DND-41 (cell line): ENCODE measurements around the gene TRAPPC2L.

Experiments
- ATAC-seq: fragments of 200-7000 bp; cut with Tn5 transposase; 3 replicates; pipeline ENCODE4 v1.9.1; 2021; ENCODE audit warnings: low read depth; ENCODE audit not compliant: insufficient read depth
- DNase-seq: peaks from one replicate; pipeline ENCODE4 v3.0.0-alpha.2; 2020
- H2AFZ ChIP-seq: 2 replicates; pipeline ENCODE4 v1.6.0; 2012; ENCODE audit warnings: low read depth, low read length
- H3K27ac ChIP-seq: 2 replicates; pipeline ENCODE4 v1.5.1; 2012; ENCODE audit warnings: low read length, inconsistent platforms
- H3K27me3 ChIP-seq: fragments of 200-600 bp; sonication (generic); 2 replicates; pipeline ENCODE4 v1.6.0; 2012; ENCODE audit warnings: low read length, mild to moderate bottlenecking, inconsistent platforms; ENCODE audit not compliant: insufficient read depth, poor library complexity
- H3K36me3 ChIP-seq: 2 replicates; pipeline ENCODE4 v1.5.1; 2012; ENCODE audit warnings: low read length, inconsistent platforms; ENCODE audit not compliant: insufficient read depth
- H3K4me1 ChIP-seq: 2 replicates; pipeline ENCODE4 v1.5.1; 2012; ENCODE audit warnings: mild to moderate bottlenecking, low read length; ENCODE audit not compliant: insufficient read depth
- H3K4me2 ChIP-seq: 2 replicates; pipeline ENCODE4 v1.6.0; 2012; ENCODE audit warnings: mild to moderate bottlenecking, moderate library complexity, low read length, inconsistent platforms; ENCODE audit not compliant: insufficient read depth
- H3K4me3 ChIP-seq, 2 experiments: fragments of 200-600 bp in 1 of 2; shearing (Covaris generic) in 1 of 2; 2 replicates each; pipeline ENCODE4 v1.5.1; 2012 to 2016; ENCODE audit warnings: inconsistent platforms in 2 of 2, low read length in 2 of 2, mild to moderate bottlenecking in 2 of 2, low read depth in 1 of 2, moderate library complexity in 1 of 2
- H3K79me2 ChIP-seq: 2 replicates; pipeline ENCODE4 v1.6.0; 2012; ENCODE audit warnings: low read length, inconsistent platforms; ENCODE audit not compliant: insufficient read depth
- H3K9ac ChIP-seq: 2 replicates; pipeline ENCODE4 v1.6.0; 2012; ENCODE audit warnings: low read depth, mild to moderate bottlenecking, inconsistent platforms, low read length, moderate library complexity
- H3K9me3 ChIP-seq: 2 replicates; pipeline ENCODE4 v1.5.1; 2012; ENCODE audit warnings: low read length, moderate library complexity, mild to moderate bottlenecking, inconsistent platforms; ENCODE audit not compliant: insufficient read depth, severe bottlenecking
- H4K20me1 ChIP-seq: 2 replicates; pipeline ENCODE4 v1.6.0; 2012; ENCODE audit warnings: low read length; ENCODE audit not compliant: insufficient read depth
- CTCF ChIP-seq: IDR thresholded peaks from 2 replicates; pipeline ENCODE4 v1.5.1; 2012; ENCODE audit warnings: borderline replicate concordance, low read length, moderate library complexity, mild to moderate bottlenecking; ENCODE audit not compliant: poor library complexity, severe bottlenecking; ENCODE audit errors: extremely low read depth
- EZH2 ChIP-seq: IDR thresholded peaks from 3 replicates; pipeline ENCODE4 v1.6.1; 2012; ENCODE audit warnings: borderline replicate concordance, low read depth, mild to moderate bottlenecking, moderate library complexity, low read length, inconsistent platforms; ENCODE audit not compliant: severe bottlenecking

TRAPPC2L gene

GRCh38 chr16:88868974-88869672 is 12.2 kb downstream of the TRAPPC2L start:
- Histone ChIP-seq H3K27ac (no peak overlapping the region), H3K9me3 (no peaks in the 10 kb centered on the region), H3K36me3 (no peaks in the 10 kb centered on the region), H2AFZ (no peak overlapping the region), H3K4me2 (no peak overlapping the region), H3K79me2 (no peaks in the 10 kb centered on the region), H3K4me3 (no peak overlapping the region), H3K4me1 (no peaks in the 10 kb centered on the region), H3K27me3 (peaks cover 20% of the 10 kb centered on the region), H4K20me1 (0 out of 2 replicates have a peak, but pooled peaks cover 4% of the 10 kb centered on the region), H3K9ac (no peak overlapping the region)
- TF ChIP-seq EZH2, result no peak
- DNase-seq, result no peak
- no peak for ATAC-seq

GRCh38 chr16:88869673-88869980 is 12.7 kb downstream of the TRAPPC2L start:
- peaks cover 20% of the 10 kb centered on the region for H3K27me3 ChIP-seq
- H2AFZ ChIP-seq, result no peak overlapping the region
- ATAC-seq (no peak), DNase-seq (no peak)
- no peak overlapping the region for H3K27ac ChIP-seq
- H3K36me3 ChIP-seq, result no peaks in the 10 kb centered on the region
- TF ChIP-seq CTCF, result no peak
- TF ChIP-seq EZH2, result no peak
- H3K79me2 ChIP-seq, result no peaks in the 10 kb centered on the region
- 0 out of 2 replicates have a peak, but pooled peaks cover 4% of the 10 kb centered on the region for H4K20me1 ChIP-seq
- H3K4me2 ChIP-seq, result no peak overlapping the region
- no peaks in the 10 kb centered on the region for H3K9me3 ChIP-seq
- no peak overlapping the region for H3K4me3 ChIP-seq
- no peaks in the 10 kb centered on the region for H3K4me1 ChIP-seq
- H3K9ac ChIP-seq, result no peak overlapping the region

- no peaks in the 10 kb centered on the region for H3K9me3 ChIP-seq
- ATAC-seq (no peak), DNase-seq (no peak)
- no peak overlapping the region for H3K9ac ChIP-seq
- H3K4me1 ChIP-seq, result no peaks in the 10 kb centered on the region
- peaks cover 20% of the 10 kb centered on the region for H3K27me3 ChIP-seq
- H3K27ac ChIP-seq, result no peak overlapping the region
- no peaks in the 10 kb centered on the region for H3K79me2 ChIP-seq
- no peaks in the 10 kb centered on the region for H3K36me3 ChIP-seq
- 0 out of 2 replicates have a peak, but pooled peaks cover 4% of the 10 kb centered on the region for H4K20me1 ChIP-seq
- no peak overlapping the region for H2AFZ ChIP-seq
- TF ChIP-seq EZH2 (no peak), CTCF (no peak)
- H3K4me3 ChIP-seq, result no peak overlapping the region
- no peak overlapping the region for H3K4me2 ChIP-seq
Observed at GRCh38 chr16:88870608-88871348, 13.9 kb downstream of the TRAPPC2L start.

GRCh38 chr16:88871349-88871702 is 14.4 kb downstream of the TRAPPC2L start:
- ATAC-seq (no peak), DNase-seq (no peak)
- no peaks in the 10 kb centered on the region for H3K4me1 ChIP-seq
- H3K4me3 ChIP-seq, result no peak overlapping the region
- H3K9me3 ChIP-seq, result no peaks in the 10 kb centered on the region
- no peak overlapping the region for H3K4me2 ChIP-seq
- H3K9ac ChIP-seq, result no peak overlapping the region
- TF ChIP-seq EZH2 (no peak), CTCF (no peak)
- H4K20me1 ChIP-seq, result 0 out of 2 replicates have a peak, but pooled peaks cover 4% of the 10 kb centered on the region
- no peaks in the 10 kb centered on the region for H3K36me3 ChIP-seq
- no peak overlapping the region for H3K27ac ChIP-seq
- no peak overlapping the region for H2AFZ ChIP-seq
- H3K79me2 ChIP-seq, result no peaks in the 10 kb centered on the region
- peaks cover 20% of the 10 kb centered on the region for H3K27me3 ChIP-seq
